Epithelial cell of esophagus (primary cell): ENCODE data around the gene MACROD2.

Experiments used
- DNase-seq: peaks from one replicate; pipeline ENCODE4 v3.0.0; 2010; ENCODE audit warnings: low read depth
- H3K4me3 ChIP-seq: 2 replicates; pipeline ENCODE4 v1.5.1; 2011; ENCODE audit warnings: mild to moderate bottlenecking, low read length, control low read depth
- CTCF ChIP-seq: IDR thresholded peaks from 2 replicates; pipeline ENCODE4 v1.5.1; 2011; ENCODE audit warnings: low read depth, mild to moderate bottlenecking, low read length, control low read depth, inconsistent platforms; ENCODE audit not compliant: insufficient read depth; ENCODE audit errors: missing control alignments

MACROD2 gene

GRCh38 chr20:15179381-15179780, 1184.1 kb downstream of the MACROD2 start:
- no peak for DNase-seq
- TF ChIP-seq CTCF: no peak
- no peak overlapping the region for H3K4me3 ChIP-seq

- no peak overlapping the region for H3K4me3 ChIP-seq
- DNase-seq: no peak
- no peak for TF ChIP-seq CTCF
Observed at GRCh38 chr20:15179781-15180180, 1184.5 kb downstream of the MACROD2 start.

- no peak for DNase-seq
- no peak for TF ChIP-seq CTCF
- H3K4me3 ChIP-seq: no peak overlapping the region
Observed at GRCh38 chr20:15185322-15185721, 1190.0 kb downstream of the MACROD2 start.

- no peak overlapping the region for H3K4me3 ChIP-seq
- DNase-seq: no peak
- TF ChIP-seq CTCF: no peak
Observed at GRCh38 chr20:15185913-15186312, 1190.6 kb downstream of the MACROD2 start.

GRCh38 chr20:15187612-15188011, 1192.3 kb downstream of the MACROD2 start:
- no peak for TF ChIP-seq CTCF
- no peak for DNase-seq
- no peak overlapping the region for H3K4me3 ChIP-seq

GRCh38 chr20:15188415-15188814, 1193.1 kb downstream of the MACROD2 start:
- DNase-seq: peak; percentile 56
- TF ChIP-seq CTCF: no peak
- H3K4me3 ChIP-seq: no peak overlapping the region

GRCh38 chr20:15191082-15191723, 1195.9 kb downstream of the MACROD2 start:
- DNase-seq: no peak
- no peak overlapping the region for H3K4me3 ChIP-seq
- no peak for TF ChIP-seq CTCF
